GM18517 (cell line): ENCODE measurements around the gene FILIP1.

ENCODE experiments used
- ATAC-seq: cut with Tn5 transposase; IDR thresholded peaks from one replicate; pipeline ENCODE4 v1.9.1; 2021; ENCODE audit warnings: mild to moderate bottlenecking, moderate library complexity; ENCODE audit not compliant: unreplicated experiment

Gene FILIP1

GRCh38 chr6:75494290-75494689 is 690 bp upstream of the FILIP1 start:
- ATAC-seq, result no peak

DNA sequence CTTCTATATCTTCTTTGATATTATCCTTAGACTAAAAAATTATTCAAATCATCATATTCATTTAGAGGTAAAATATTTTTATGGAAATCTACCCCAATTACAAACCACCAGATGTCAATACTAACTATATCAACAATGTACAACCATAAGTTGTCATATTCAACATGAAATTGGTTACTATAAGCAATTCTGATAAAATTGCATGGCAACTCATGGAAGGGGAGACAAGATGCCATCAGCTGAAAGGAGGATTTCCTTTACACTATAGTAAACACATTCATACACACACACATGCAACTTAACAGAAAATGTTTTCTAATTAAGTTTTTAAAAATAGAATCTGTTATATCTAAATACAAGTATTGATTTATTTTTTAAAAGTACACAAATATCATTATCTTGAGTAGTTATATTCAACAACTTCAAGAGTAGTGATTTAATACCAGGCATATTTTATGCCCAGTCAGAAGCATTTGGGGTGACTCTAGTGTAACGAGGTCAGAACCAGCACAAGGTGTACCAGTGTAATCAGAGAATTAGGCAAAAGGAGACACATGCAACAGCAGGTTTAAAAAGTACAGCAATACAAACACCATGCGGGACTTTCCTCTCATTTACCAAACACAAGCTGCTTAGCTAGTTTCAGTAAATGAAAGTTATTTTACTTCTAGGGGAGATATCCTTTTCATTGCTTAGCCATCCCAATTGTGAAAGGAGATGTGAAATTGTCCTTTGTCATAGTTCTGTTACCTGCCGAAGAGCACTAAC is 1.0 kb downstream of the FILIP1 start:
- ATAC-seq, result no peak

GRCh38 chr6:75491291-75491690 is 2.3 kb downstream of the FILIP1 start:
- ATAC-seq, result no peak

DNA sequence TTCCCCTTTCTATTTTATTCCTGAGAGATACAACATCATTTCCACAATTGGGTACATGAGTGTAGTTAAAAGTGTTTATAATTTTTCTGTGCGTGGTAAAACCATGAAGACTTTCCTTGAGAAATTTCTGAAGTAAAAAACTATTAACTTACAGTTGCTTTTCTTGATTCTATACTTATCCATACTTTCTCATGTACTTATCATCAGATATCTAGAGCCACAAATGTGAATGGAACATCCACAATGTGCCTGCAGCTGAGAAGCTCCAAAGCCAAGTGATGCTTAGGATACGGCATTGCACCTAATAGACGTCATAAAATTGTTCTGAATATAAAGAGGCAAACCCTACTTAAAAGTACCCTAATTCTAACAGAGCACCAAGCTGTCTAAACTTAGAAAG is 2.9 kb downstream of the FILIP1 start:
- no peak for ATAC-seq

DNA sequence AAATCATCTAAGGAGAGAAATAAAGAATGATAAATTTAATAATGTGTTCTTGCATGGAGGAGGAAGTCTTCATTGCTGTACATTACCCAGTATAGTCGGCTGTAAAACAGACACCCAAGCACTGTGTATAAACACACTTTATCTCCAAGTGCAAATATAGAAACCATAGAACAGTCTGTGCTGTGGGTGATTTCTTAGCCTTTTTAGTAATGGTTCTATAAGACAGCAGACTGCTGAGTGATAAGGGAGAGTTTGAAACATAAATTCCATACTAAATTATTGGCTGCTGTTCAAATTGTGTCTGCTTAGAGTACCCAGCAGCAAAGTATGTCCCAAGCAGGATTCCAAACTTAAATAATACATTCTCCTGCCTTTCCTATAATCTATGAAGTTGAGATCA is 4.6 kb downstream of the FILIP1 start:
- no peak for ATAC-seq

GRCh38 chr6:75488033-75488432 is 5.6 kb downstream of the FILIP1 start:
- ATAC-seq, result no peak

- ATAC-seq, result no peak
Observed at GRCh38 chr6:75486850-75487518, 6.6 kb downstream of the FILIP1 start.

- ATAC-seq, result peak; percentile 81
Observed at GRCh38 chr6:75484535-75484934, 9.1 kb downstream of the FILIP1 start.

- ATAC-seq, result no peak
Observed at GRCh38 chr6:75483136-75483952, 10.3 kb downstream of the FILIP1 start.

GRCh38 chr6:75481936-75482593 is 11.5 kb downstream of the FILIP1 start:
- ATAC-seq, result no peak

DNA sequence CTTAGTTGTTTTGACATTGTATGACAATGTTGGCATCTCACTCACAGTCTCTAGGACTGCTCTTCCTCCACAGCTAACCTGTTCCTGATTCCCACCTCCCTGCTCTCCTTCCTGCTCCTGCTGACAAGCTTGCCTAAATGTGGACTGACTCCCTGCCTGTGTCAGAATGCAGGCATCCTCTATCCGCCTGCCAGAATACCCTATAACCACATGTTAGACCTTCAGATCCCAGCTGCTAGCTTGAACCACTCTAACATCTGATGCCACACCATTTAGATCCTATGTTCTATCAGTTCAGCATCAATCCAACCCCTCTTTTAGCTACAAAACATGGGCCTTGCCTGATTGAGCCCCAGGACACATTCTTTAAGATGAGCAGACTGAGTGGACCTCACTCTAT is 12.2 kb downstream of the FILIP1 start:
- ATAC-seq, result no peak

- no peak for ATAC-seq
Observed at GRCh38 chr6:75480425-75480824, 13.2 kb downstream of the FILIP1 start.

DNA sequence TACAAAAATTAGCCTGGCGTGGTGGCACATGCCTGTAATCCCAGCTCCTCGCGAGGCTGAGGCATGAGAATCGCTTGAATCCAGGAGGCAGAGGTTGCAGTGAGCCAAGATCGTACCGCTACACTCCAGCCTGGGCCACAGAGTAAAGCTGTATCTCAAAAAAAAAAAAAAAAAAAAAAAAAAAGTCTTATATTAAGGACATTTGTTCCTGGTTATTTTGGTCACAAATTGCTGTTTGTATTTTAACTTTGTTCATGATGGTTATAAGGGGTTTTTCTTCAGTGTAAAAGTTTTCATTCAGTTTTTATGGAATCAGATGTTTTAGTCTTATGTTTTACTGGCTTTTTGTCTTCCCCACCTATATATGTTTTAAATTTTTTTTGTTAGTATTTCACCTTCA is 13.9 kb downstream of the FILIP1 start:
- no peak for ATAC-seq

DNA sequence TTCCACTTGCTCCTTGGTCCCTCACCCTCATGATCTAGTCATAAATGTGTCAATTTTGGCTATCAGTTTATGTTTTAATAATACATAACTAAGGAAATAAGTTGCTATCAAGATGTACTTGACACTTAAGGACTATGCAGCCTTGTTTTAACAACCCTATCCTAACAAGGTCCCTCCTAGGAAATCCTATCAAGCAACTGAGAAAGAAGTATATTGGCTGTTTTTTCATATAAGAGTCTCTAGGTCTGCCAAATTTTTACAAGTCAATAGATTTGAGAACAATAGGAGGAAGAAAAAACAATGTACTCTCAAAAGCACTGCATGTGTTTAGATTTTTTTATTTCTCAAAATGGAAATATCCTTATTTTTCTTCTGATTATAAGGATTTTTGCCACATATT is 14.7 kb downstream of the FILIP1 start:
- ATAC-seq, result no peak

DNA sequence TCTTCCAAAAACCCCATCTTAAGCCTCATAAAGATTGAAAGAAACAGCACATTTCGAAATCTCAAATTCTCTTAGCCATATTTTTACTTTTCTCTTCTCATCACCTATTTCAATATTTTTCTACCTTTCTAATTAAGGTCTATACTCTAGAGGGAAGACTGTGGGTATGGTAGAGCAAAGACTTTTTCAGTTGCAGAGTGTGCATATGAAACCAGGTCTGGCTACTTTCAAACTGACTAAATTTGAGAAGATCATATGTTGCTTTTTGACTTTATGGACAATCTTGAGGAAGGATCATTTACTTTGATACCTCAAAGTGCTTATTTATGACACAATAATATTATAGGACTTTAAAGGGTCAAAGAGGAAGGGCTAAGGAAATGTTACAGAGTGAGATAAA is 20.7 kb downstream of the FILIP1 start:
- peak; percentile 80 for ATAC-seq

GRCh38 chr6:75467966-75468365 is 25.6 kb downstream of the FILIP1 start:
- no peak for ATAC-seq

- no peak for ATAC-seq
Observed at GRCh38 chr6:75467284-75467683, 26.3 kb downstream of the FILIP1 start.

GRCh38 chr6:75466636-75467035 is 27.0 kb downstream of the FILIP1 start:
- no peak for ATAC-seq

DNA sequence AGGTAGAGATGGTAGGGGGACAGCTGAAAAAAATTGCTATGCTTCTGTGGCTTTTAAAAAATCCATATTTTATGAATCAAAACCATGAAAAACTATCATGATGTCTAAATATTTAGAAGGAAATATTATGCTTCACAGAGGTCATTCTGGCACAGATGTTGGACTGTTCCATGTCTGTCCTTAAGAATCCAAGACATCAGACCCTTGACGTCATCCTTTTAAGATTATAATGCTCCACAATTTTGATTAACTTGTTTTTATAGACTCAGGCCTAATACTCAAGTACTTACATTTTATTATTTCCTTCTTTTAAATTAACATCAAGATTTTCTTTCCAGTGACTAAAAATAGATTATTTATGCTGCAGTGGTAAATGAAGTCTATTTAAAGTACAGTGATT is 29.7 kb downstream of the FILIP1 start:
- ATAC-seq, result no peak

DNA sequence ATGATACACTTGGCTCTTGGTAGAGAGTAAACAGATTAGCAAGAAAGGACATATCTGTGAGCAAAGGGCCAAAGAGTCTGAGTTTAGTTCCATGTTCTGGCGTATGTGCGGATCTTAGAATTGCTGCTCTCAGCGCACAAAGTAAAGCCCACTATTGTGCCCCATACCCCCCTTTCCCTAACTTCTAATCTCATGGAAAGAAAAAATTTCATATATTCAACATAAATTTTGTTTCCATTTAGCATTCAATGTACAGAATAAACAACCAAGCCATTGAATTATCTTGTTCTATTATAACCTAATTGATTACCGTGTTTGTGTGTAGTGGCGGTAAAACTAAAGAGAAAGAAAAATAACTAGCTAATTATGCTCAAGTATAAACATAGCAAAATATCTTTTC is 30.5 kb downstream of the FILIP1 start:
- ATAC-seq, result no peak

DNA sequence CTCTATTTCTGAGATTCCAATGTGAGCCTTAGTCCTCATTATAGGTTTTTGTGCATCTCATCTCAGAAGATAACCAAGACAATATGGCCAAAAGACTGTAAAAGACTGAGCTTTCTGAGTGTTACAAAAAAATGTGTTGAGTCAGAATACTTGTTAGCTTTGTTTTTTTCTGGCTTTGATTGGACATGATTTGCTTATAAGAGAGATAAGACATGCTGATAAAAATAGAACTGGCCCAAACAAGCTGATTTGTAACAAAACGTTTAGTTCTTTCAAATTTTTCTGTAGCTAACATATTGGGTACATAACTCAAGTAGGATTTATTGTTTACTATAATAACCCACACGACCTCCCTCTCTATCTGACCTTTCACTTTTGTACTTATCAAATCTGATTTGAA is 32.9 kb downstream of the FILIP1 start:
- no peak for ATAC-seq
